Measurements from ENCODE around the gene BCAT1. TPM values are rescaled to one million over a fixed set of nuclear protein-coding genes. Genes with fewer than 3 reads are reported as not detected.

Gene BCAT1
- total and polyA plus RNA-seq, 2 donors (not counting 1 experiment from before 2014, with no cell fraction given): 0.33 to 9.6 TPM

DNA sequence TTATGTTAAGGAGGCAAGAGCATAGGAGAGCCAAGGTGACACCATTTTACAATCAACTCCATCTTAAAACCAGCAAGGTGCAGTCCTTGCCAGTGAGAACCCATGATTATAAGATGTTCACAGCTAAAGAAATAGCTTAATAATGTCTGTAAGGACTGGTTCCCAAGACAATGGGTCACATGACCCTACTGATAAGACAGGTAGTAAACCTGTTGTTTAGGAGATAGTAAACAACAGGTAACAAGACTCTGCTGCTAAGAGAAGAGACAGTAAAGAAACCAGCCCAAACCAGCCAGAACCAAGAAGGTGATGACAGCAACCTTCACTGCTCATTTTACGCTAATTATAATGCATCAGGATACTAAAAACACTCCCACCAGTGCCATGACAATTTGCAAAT is 23.2 kb upstream of the BCAT1 start:
- POLR2A ChIA-PET: no interaction called here
- H2AFZ ChIP-seq (ENCODE audit: insufficient read depth, low read depth, low read length, poor library complexity, severe bottlenecking): no peak overlapping the region
- Mint-ChIP-seq H3K27ac (no peak overlapping the region), H3K4me1 (peaks cover 1% of the 10 kb centered on the region), H3K27me3 (no peaks in the 10 kb centered on the region), H3K9me3 (ENCODE audit: insufficient read depth) (peaks cover 6% of the 10 kb centered on the region), H3K4me3 (no peak overlapping the region)
- peaks cover 0 to 3% (median 0%) of the 10 kb centered on the region in 3 donors for H3K9me3 ChIP-seq (ENCODE audit: control extremely low read depth in 1 of 3, control insufficient read depth in 2 of 3, insufficient read depth in 1 of 3, low read length in 2 of 3)
- H3K9ac ChIP-seq (ENCODE audit: low read length): no peak overlapping the region
- no peaks in the 10 kb centered on the region for H3K4me1 ChIP-seq (ENCODE audit: control insufficient read depth in 2 of 2, insufficient read depth in 2 of 2, low read length in 2 of 2)
- no peaks in the 10 kb centered on the region for H3K27me3 ChIP-seq (replicated peaks in 1 of 4; ENCODE audit: control extremely low read depth in 1 of 4, control insufficient read depth in 3 of 4, insufficient read depth in 4 of 4, low read length in 3 of 4)
- WGBS (ENCODE audit: insufficient coverage): no CpG with 5 or more reads among the region's 1 CpG
- H3K36me3 ChIP-seq (replicated peaks in 1 of 2; ENCODE audit: control extremely low read depth in 1 of 2, control insufficient read depth in 1 of 2, extremely low read depth in 1 of 2, insufficient read depth in 2 of 2, low read length in 1 of 2): no peaks in the 10 kb centered on the region
- no peak overlapping the region for H3K4me2 ChIP-seq (replicated peaks; ENCODE audit: low read depth, low read length, poor library complexity, severe bottlenecking)
- CTCF ChIA-PET: interaction anchor here (1.6 kb wide), 1 partner anchor 19 kb away, joined by 4 read pairs; no protein-coding TSS in a partner anchor
- no peaks in the 10 kb centered on the region for H3K79me2 ChIP-seq (ENCODE audit: control insufficient read depth, insufficient read depth, low read length)
- ATAC-seq (ENCODE audit: low read depth): no peak
- no peak for DNase-seq
- no peaks in the 10 kb centered on the region for H4K20me1 ChIP-seq (ENCODE audit: control insufficient read depth, insufficient read depth, low read length, poor library complexity, severe bottlenecking)
- TF ChIP-seq EZH2 (IDR thresholded peaks at IDR 0.05; ENCODE audit: borderline replicate concordance, insufficient read depth, low read depth, low read length, poor library complexity, severe bottlenecking): no peak
- TF ChIP-seq, protein P1, sequence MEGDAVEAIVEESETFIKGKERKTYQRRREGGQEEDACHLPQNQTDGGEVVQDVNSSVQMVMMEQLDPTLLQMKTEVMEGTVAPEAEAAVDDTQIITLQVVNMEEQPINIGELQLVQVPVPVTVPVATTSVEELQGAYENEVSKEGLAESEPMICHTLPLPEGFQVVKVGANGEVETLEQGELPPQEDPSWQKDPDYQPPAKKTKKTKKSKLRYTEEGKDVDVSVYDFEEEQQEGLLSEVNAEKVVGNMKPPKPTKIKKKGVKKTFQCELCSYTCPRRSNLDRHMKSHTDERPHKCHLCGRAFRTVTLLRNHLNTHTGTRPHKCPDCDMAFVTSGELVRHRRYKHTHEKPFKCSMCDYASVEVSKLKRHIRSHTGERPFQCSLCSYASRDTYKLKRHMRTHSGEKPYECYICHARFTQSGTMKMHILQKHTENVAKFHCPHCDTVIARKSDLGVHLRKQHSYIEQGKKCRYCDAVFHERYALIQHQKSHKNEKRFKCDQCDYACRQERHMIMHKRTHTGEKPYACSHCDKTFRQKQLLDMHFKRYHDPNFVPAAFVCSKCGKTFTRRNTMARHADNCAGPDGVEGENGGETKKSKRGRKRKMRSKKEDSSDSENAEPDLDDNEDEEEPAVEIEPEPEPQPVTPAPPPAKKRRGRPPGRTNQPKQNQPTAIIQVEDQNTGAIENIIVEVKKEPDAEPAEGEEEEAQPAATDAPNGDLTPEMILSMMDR (IDR thresholded peaks at IDR 0.05): no peak
- H3K27ac ChIP-seq (ENCODE audit: low read length in 2 of 2): no peak overlapping the region
- no peak overlapping the region for H3K4me3 ChIP-seq (ENCODE audit: control extremely low read depth in 1 of 5, extremely low read depth in 1 of 5, insufficient read depth in 1 of 5, low read depth in 2 of 5, low read length in 4 of 5)
- intact Hi-C loops (cut with micrococcal nuclease): no loop called here

DNA sequence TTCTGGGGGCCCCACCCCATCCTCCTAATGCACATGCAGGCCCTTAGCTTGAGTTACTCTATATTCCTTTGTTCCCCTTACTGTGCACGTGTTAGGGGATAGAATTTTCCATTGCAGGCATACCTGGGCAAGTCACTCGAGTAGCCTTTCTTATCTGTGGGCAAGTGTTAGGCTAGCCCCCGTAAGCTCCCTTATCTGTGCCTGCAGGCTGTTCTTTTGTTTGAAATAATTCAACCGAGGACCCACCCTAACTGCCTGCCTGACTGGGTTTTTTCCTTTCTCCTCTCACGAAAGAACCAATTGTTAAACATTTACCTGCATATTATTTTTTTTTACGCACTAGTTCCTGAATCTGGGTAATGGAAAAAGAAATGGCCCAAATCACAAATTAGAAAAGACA is 21.3 kb upstream of the BCAT1 start:
- Mint-ChIP-seq H3K4me3 (no peak overlapping the region), H3K4me1 (no peaks in the 10 kb centered on the region), H3K9me3 (ENCODE audit: insufficient read depth) (peaks cover 6% of the 10 kb centered on the region), H3K27me3 (no peaks in the 10 kb centered on the region), H3K27ac (no peak overlapping the region)
- Histone ChIP-seq H3K27me3 (replicated peaks in 1 of 4; ENCODE audit: control extremely low read depth in 1 of 4, control insufficient read depth in 3 of 4, insufficient read depth in 4 of 4, low read length in 3 of 4) (no peaks in the 10 kb centered on the region), H3K4me2 (replicated peaks; ENCODE audit: low read depth, low read length, poor library complexity, severe bottlenecking) (no peak overlapping the region), H3K9me3 (ENCODE audit: control extremely low read depth in 1 of 3, control insufficient read depth in 2 of 3, insufficient read depth in 1 of 3, low read length in 2 of 3) (peaks cover 0 to 3% (median 0%) of the 10 kb centered on the region in 3 donors), H3K27ac (ENCODE audit: low read length in 2 of 2) (no peak overlapping the region), H2AFZ (ENCODE audit: insufficient read depth, low read depth, low read length, poor library complexity, severe bottlenecking) (no peak overlapping the region), H3K79me2 (ENCODE audit: control insufficient read depth, insufficient read depth, low read length) (no peaks in the 10 kb centered on the region), H3K4me1 (ENCODE audit: control insufficient read depth in 2 of 2, insufficient read depth in 2 of 2, low read length in 2 of 2) (no peaks in the 10 kb centered on the region), H3K36me3 (replicated peaks in 1 of 2; ENCODE audit: control extremely low read depth in 1 of 2, control insufficient read depth in 1 of 2, extremely low read depth in 1 of 2, insufficient read depth in 2 of 2, low read length in 1 of 2) (no peaks in the 10 kb centered on the region), H3K4me3 (ENCODE audit: control extremely low read depth in 1 of 5, extremely low read depth in 1 of 5, insufficient read depth in 1 of 5, low read depth in 2 of 5, low read length in 4 of 5) (no peak overlapping the region), H4K20me1 (ENCODE audit: control insufficient read depth, insufficient read depth, low read length, poor library complexity, severe bottlenecking) (no peaks in the 10 kb centered on the region), H3K9ac (ENCODE audit: low read length) (no peak overlapping the region)
- no peak for TF ChIP-seq EZH2 (IDR thresholded peaks at IDR 0.05; ENCODE audit: borderline replicate concordance, insufficient read depth, low read depth, low read length, poor library complexity, severe bottlenecking)
- TF ChIP-seq, protein P1 (IDR thresholded peaks at IDR 0.05): no peak
- CTCF ChIA-PET: no interaction called here
- intact Hi-C loops (cut with micrococcal nuclease): no loop called here
- POLR2A ChIA-PET: no interaction called here
- 93% methylated on average over 3 of the region's 6 CpGs for WGBS (ENCODE audit: insufficient coverage)
- DNase-seq (no peak), ATAC-seq (ENCODE audit: low read depth) (no peak)

Data from B cell (primary cell).